Measurements from ENCODE around the gene RPL15. TPM values are rescaled to one million over a fixed set of nuclear protein-coding genes. Genes with fewer than 3 reads are reported as not detected.

The RPL15 gene
- total and polyA plus RNA-seq, 2 of the 8 experiments (the other 6 are each of a cell fraction or from before 2014, with no cell fraction given): 2,819 to 6,473 TPM

- no peak for DNase-seq (ENCODE audit: low read depth in 1 of 2, low spot score in 2 of 2)
- Histone ChIP-seq H3K18ac (ENCODE audit: extremely low read depth, low read length) (no peak overlapping the region), H2BK20ac (ENCODE audit: low read length) (no peak overlapping the region), H2BK15ac (ENCODE audit: low read length) (no peak overlapping the region), H3K27ac (ENCODE audit: low read depth, low read length) (no peak overlapping the region), H4K91ac (replicated peaks; ENCODE audit: insufficient read length, low read length) (no peak overlapping the region), H3K14ac (ENCODE audit: insufficient read length) (no peak overlapping the region), H3K4me1 (replicated peaks in 1 of 4; ENCODE audit: control insufficient read depth in 3 of 4, insufficient read depth in 4 of 4, low read length in 3 of 4) (peaks cover 0 to 2% (median 0%) of the 10 kb centered on the region in 4 experiments; a peak in 1 of 7 replicates), H4K20me1 (replicated peaks in 1 of 2; ENCODE audit: control insufficient read depth in 1 of 2, insufficient read depth in 2 of 2, low read length in 2 of 2) (no peaks in the 10 kb centered on the region), H3K9me3 (ENCODE audit: insufficient read depth in 2 of 2, low read depth in 1 of 2, low read length in 1 of 2) (no peaks in the 10 kb centered on the region), H4K8ac (ENCODE audit: extremely low read depth, insufficient read depth, low read length) (no peak overlapping the region), H2BK120ac (replicated peaks; ENCODE audit: low read depth, low read length) (no peak overlapping the region), H3K23ac (ENCODE audit: insufficient read length) (no peak overlapping the region), H3K9ac (replicated peaks in 1 of 4; ENCODE audit: extremely low read depth in 1 of 4, low read depth in 3 of 4, low read length in 3 of 4) (no peak overlapping the region), H3K56ac (replicated peaks; ENCODE audit: insufficient read length, low read depth, low read length) (no peak overlapping the region), H3K27me3 (replicated peaks in 1 of 4; ENCODE audit: control insufficient read depth in 3 of 4, extremely low read depth in 1 of 4, insufficient read depth in 3 of 4, low read length in 3 of 4) (no peaks in the 10 kb centered on the region), H2AFZ (ENCODE audit: low read length) (no peak overlapping the region), H3K4me2 (ENCODE audit: insufficient read depth in 1 of 2, low read depth in 2 of 2, low read length in 2 of 2) (no peak overlapping the region), H3K4me3 (ENCODE audit: extremely low read depth in 1 of 4, insufficient read depth in 2 of 4, low read depth in 3 of 4, low read length in 4 of 4) (no peak overlapping the region), H3K4ac (replicated peaks; ENCODE audit: insufficient read length, low read depth, low read length) (no peak overlapping the region), H4K5ac (ENCODE audit: insufficient read length, low read depth, low read length) (no peak overlapping the region), H2AK5ac (ENCODE audit: low read depth, low read length) (no peak overlapping the region), H3K36me3 (ENCODE audit: control insufficient read depth in 2 of 4, insufficient read depth in 4 of 4, low read length in 3 of 4) (peaks cover 0 to 1% (median 0%) of the 10 kb centered on the region in 4 experiments; a peak in 1 of 8 replicates), H3K79me2 (ENCODE audit: control insufficient read depth in 1 of 2, insufficient read depth in 2 of 2, low read length in 2 of 2) (no peaks in the 10 kb centered on the region), H3K79me1 (ENCODE audit: low read depth, low read length) (no peaks in the 10 kb centered on the region), H3K23me2 (ENCODE audit: low read depth, low read length) (no peaks in the 10 kb centered on the region; the same call in 1 of the 2 replicates), H2BK5ac (ENCODE audit: low read depth, low read length) (no peak overlapping the region), H2BK12ac (ENCODE audit: low read depth, low read length) (no peak overlapping the region)
- ChIA-PET CTCF (ENCODE audit: partially characterized antibody) (interaction anchor here (0.6 to 3.1 kb wide), 7 partner anchors 9 to 74 kb away, joined by 3 to 21 read pairs (median 3); partner anchors contain the start of genes NKIRAS1 and RPL15), POLR2A (ENCODE audit: partially characterized antibody) (interaction anchor here (0.7 to 19.1 kb wide), 4 partner anchors 6 to 27 kb away, joined by 3 to 363 read pairs (median 186); partner anchors contain the start of genes NKIRAS1, NR1D2 and RPL15)
- WGBS, 2 experiments (ENCODE audit: extremely low coverage in 1 of 2, insufficient coverage in 1 of 2, insufficient read length in 1 of 2, insufficient replicate concordance in 2 of 2, low coverage in 1 of 2, low lambda C conversion rate in 2 of 2, missing lambda C conversion rate in 1 of 2): 78% methylated on average over 7 of the region's 7 CpGs; no CpG with 5 or more reads in 1 of the 2 experiments
- no peak for FAIRE-seq
- TF ChIP-seq TBP (IDR thresholded peaks at IDR 0.05; ENCODE audit: low read depth, low read length): no peak
- no peak for TF ChIP-seq SIX5 (IDR thresholded peaks at IDR 0.05; ENCODE audit: low read depth, low read length)
- TF ChIP-seq CBX5 (IDR thresholded peaks at IDR 0.05; ENCODE audit: low read depth, low read length): no peak
- TF ChIP-seq RFX5 (IDR thresholded peaks at IDR 0.05; ENCODE audit: borderline replicate concordance, low read depth, low read length): no peak
- no peak for TF ChIP-seq ATF3 (IDR thresholded peaks at IDR 0.05; ENCODE audit: insufficient read depth, low read depth, low read length)
- TF ChIP-seq CHD1 (IDR thresholded peaks at IDR 0.05; ENCODE audit: low read depth, low read length): no peak
- TF ChIP-seq SAP30 (IDR thresholded peaks at IDR 0.05; ENCODE audit: insufficient read depth, insufficient replicate concordance, low read length): no peak
- TF ChIP-seq ASH2L (IDR thresholded peaks at IDR 0.05; ENCODE audit: low read length): no peak
- TF ChIP-seq NANOG (IDR thresholded peaks at IDR 0.05; ENCODE audit: insufficient read depth, low read depth, low read length, poor library complexity, severe bottlenecking): no peak
- no peak for TF ChIP-seq YY1 (IDR thresholded peaks at IDR 0.05; ENCODE audit: low read depth, low read length)
- no peak for TF ChIP-seq NRF1 (IDR thresholded peaks at IDR 0.05; ENCODE audit: low read depth, low read length)
- no peak for TF ChIP-seq POLR2A (IDR thresholded peaks at IDR 0.05; ENCODE audit: control extremely low read depth in 1 of 2, low read depth in 2 of 2, low read length in 2 of 2)
- no peak for TF ChIP-seq SP4 (IDR thresholded peaks at IDR 0.05; ENCODE audit: low read length)
- no peak for TF ChIP-seq EP300 (IDR thresholded peaks at IDR 0.05; ENCODE audit: borderline replicate concordance in 1 of 2, low read depth in 2 of 2, low read length in 2 of 2)
These were observed 9.3 kb downstream of the RPL15 start for GRCh38 chr3:23926246-23926645.

Measured in H1 (cell line).